ENCODE measurements around the gene KRTDAP.
"Not testable (repeated sequence)": the region's sequence is repeated elsewhere in the genome, so short reads cannot be mapped to it uniquely, and the experiment has no call there.

The KRTDAP gene

GRCh38 chr19:35484252-35485036, 5.8 kb downstream of the KRTDAP start:
- no peak for DNase-seq (ENCODE audit: low read depth)

- DNase-seq (ENCODE audit: low read depth) = no peak
These were observed 7.2 kb downstream of the KRTDAP start for GRCh38 chr19:35483089-35483488.

- no peak for DNase-seq (ENCODE audit: low read depth)
These were observed 11.2 kb downstream of the KRTDAP start for GRCh38 chr19:35478794-35479677.

- no peak for DNase-seq (ENCODE audit: low read depth)
These were observed 14.1 kb downstream of the KRTDAP start for GRCh38 chr19:35476149-35476548.

- not testable (repeated sequence) for DNase-seq (ENCODE audit: low read depth)
These were observed 15.7 kb downstream of the KRTDAP start for GRCh38 chr19:35474594-35474993.

GRCh38 chr19:35474104-35474503, 16.2 kb downstream of the KRTDAP start:
- no peak for DNase-seq (ENCODE audit: low read depth)

DNA sequence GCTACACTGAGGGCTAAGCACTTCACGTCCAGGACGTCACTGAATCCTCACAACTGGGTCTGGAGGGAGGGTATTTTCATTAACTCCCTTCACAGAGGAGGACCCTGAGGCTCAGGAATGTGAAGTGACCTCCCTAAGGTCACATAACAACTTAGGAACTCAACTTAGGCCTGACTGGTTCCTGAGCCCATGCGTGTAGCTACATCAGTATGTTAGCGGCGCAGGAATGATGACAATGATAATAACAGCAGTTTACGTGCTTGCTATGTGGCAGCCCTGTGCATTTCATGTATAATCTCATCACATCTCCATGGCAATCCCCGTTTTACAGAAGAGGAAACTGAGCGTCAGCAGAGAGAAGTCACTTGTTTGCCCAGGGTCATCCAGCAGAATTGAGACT, 18.3 kb downstream of the KRTDAP start:
- no peak for DNase-seq (ENCODE audit: low read depth)

DNA sequence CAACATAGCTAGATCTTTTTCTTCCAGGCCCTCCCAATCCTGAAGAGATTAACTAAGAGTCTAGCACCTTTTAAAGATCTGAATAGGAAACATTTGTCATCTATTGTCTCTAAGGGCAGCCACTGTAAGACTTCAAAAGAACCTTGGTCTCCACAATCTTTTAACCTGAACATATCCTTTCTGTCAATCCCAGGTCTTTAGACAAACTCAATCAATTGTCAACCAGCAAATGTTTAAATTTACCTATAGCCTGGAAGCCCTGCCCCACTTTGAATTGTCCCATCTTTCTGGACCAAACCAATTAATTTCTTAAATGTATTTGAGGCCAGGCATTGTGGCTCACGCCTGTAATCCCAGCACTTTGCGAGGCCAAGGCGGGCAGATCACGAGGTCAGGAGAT, 19.2 kb downstream of the KRTDAP start:
- not testable (repeated sequence) for DNase-seq (ENCODE audit: low read depth)

GRCh38 chr19:35470128-35470527, 20.1 kb downstream of the KRTDAP start:
- no peak for DNase-seq (ENCODE audit: low read depth)

DNA sequence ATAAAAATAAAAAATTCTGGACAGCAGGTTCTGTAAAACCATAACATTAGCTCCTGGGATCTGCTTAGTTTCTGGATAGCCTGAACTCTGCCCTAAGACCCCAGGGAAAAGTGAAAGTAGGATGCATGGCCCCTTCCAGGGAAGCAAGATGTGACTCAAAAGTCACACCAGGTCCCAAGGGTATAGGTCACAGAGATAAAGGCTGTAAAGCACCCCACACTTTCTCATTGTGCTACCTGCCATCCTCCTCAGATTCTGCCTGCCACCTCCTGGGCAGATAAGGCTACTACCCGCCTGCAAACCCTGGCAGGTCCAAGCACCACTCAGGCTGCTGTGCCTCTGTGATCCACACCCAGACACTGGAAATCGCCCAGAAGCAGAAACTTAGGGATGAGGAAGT, 21.6 kb downstream of the KRTDAP start:
- DNase-seq (ENCODE audit: low read depth) = peak; percentile 42

DNA sequence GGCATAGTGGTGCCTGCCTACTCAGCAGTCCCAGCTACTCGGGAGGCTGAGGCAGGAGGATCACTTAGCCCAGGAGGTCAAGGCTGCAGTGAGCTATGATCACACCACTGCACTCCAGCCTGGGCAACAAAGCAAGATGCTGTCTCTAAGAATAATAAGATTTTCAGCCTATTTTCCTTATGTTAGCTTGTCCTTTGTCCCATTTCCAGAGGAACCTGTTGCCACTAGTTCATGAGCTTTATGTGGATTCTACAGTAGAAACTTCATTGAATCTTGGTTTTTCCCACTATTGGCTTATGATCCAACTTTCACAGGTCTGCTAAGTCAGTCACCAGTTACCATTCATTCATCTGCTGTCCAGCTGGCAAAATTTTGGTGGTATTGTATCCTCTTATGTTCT, 24.0 kb downstream of the KRTDAP start:
- no peak for DNase-seq (ENCODE audit: low read depth)

- DNase-seq (ENCODE audit: low read depth) = not testable (repeated sequence)
These were observed 27.3 kb downstream of the KRTDAP start for GRCh38 chr19:35462956-35463355.

GRCh38 chr19:35462476-35462953, 27.7 kb downstream of the KRTDAP start:
- peak; percentile 12 for DNase-seq (ENCODE audit: low read depth)

DNA sequence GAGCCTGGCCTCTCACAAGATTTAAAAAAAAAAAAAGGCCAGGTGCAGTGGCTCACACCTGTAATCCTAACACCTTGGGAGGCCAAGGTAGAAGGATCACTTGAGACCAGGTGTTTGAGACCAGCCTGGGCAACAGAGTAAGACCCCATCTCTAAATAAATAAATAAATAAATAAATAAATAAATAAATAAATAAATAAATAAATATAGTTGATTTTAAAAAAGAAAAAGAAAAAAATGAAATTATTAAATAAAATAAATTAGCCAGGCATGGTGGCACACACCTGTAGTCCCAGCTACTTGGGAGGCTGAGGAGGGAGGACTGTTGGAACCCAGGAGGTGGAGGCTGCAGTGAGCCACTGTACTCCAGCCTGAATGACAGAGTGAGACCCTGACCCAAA, 28.5 kb downstream of the KRTDAP start:
- not testable (repeated sequence) for DNase-seq (ENCODE audit: low read depth)

DNA sequence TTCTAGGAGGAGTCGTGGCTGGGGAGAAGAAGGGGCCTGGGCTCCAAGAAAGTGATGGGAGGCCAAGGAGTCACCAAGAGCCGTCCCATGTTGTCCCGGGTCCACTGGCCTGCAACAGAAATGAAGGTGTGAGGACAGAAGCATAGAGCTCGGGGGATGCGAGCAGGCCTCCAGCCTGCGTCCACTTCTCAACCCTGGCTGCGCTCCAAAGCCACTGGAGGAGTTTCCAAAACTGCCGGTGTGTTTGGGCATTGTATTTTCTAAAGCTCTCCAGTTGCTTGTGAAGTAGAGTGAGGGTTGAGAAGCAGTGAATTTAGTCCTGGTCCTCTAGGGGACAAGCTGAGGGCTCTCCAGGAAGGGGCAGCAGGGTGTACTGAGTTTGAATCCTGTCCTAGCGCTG, 29.2 kb downstream of the KRTDAP start:
- DNase-seq (ENCODE audit: low read depth) = no peak

- no peak for DNase-seq (ENCODE audit: low read depth)
These were observed 29.7 kb downstream of the KRTDAP start for GRCh38 chr19:35460608-35461007.

DNA sequence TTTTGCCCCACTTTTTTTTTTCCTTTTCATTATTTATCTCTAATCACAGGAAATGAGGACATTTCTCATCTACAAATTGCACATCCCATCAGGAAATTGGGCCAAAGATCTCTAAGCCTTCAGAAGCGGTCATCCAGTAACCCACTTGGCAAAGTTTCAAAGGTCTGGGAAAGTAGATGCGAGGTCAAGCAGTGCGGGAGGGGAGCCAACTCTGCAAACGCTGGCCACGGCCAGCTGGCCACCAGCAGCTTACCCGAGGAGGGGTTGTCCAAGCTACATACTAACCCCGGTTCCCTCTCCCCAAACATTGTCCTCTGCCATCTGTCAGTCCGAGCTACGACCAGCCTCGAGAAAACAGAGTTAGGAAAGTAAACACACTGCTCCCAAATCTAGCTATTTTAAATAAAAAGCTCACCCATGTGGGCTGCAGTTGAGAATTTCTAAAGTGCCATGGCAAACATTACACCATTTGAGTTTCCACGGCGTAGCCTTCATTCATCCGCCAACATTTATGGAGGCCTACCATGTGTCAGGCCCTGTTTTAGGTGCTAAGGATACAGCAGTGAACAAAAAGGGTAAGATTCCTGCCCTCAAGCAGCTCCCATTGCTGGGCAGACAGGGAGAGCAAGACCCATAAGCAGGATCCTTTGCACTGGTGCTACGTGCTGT, 30.7 kb downstream of the KRTDAP start:
- no peak for DNase-seq (ENCODE audit: low read depth)

DNA sequence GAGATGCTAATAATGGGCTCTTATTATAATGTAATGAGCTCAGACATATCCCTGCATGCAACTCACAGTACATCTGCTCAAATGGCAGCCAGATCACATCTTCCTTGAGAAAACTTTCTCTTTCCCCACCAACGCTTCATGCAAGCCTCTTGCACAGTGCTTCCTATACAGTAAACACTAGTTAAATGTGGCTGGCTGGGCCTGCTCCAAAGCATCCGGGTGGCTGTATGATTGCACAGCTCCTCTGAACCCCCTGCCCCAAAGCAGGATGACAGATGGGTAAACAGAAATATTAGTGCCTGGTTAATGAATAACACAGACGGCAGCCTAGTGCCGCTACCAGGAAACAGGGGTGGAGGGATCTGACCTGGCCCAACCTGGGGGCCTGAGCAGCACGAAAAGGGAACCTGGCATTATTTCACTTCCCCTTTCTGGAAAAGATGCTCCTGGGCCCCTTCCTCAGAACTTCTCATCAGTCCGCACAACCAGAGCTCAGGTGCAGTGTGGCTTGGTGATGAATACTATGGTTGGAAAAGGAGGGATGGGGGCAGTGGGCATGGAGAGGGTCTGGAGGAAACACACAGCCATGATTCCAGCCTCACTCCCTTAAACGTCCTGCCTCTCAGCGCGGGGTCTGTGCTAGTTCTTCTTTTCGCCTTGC, 31.4 kb downstream of the KRTDAP start:
- no peak for DNase-seq (ENCODE audit: low read depth)

DNA sequence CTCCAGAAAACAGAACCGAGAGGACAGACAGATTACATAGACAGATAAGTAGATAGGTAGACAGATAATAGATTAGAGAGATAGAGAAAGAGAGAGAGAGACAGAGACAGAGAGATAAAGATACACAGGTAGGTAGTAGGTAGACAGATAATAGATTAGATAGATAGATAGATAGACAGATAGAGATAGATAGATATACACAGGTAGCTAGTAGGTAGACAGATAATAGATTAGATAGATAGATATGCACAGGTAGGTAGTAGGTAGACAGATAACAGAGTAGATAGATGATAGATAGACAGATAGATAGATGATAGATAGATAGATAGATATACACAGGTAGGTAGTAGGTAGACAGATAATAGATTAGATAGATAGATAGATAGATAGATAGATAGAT, 32.1 kb downstream of the KRTDAP start:
- no peak for DNase-seq (ENCODE audit: low read depth)

- no peak for DNase-seq (ENCODE audit: low read depth)
These were observed 33.1 kb downstream of the KRTDAP start for GRCh38 chr19:35457173-35457572.

DNA sequence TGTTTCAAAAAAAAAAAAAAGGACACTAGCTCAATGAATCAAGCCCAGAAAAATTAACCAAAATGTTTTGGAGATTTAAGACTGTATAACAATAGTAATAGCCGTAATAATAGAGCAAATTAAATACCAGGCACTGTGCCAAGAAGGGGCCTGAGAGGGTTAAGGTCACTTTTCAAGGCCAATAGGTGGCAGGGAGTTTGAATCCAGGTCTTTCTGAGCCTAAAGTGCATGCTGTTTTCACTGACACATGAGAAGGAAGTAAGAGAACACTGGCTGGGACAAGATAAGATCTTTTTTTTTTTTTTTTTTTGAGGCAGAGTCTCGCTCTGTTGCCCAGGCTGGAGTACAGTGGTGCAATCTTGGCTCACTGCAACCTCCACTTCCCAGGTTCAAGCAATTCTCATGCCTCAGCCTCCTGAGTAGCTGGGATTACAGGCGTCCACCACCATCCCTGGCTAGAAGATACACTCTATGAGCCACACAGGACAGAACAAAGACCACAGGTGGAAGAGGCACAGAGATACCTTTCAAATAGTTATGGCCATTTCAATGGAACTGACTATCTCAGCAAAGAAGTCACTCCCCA, 34.6 kb downstream of the KRTDAP start:
- no peak for DNase-seq (ENCODE audit: low read depth)

GRCh38 chr19:35454663-35455062, 35.6 kb downstream of the KRTDAP start:
- no peak for DNase-seq (ENCODE audit: low read depth)
